Vagina (tissue), 2 donors: ENCODE results near the gene LRCH1.

ENCODE experiments used
- POLR2A ChIP-seq, 2 donors: fragments of 450-650 bp; IDR thresholded peaks; one replicate each; pipeline ENCODE4 v1.6.1; 2017; ENCODE audit warnings: antibody characterized with exemption in 2 of 2, mild to moderate bottlenecking in 2 of 2, moderate library complexity in 2 of 2
- TF ChIP-seq, protein P1 (sequence below), 3 experiments: fragments of 450-650 bp in 2 of 3; fragments of 200-600 bp in 1 of 3; sonication (generic) in 1 of 3; IDR thresholded peaks; one replicate each; pipeline ENCODE4 v1.5.1; 2017 to 2019; ENCODE audit warnings: antibody characterized with exemption in 3 of 3, mild to moderate bottlenecking in 2 of 3, moderate library complexity in 2 of 3

DNA sequence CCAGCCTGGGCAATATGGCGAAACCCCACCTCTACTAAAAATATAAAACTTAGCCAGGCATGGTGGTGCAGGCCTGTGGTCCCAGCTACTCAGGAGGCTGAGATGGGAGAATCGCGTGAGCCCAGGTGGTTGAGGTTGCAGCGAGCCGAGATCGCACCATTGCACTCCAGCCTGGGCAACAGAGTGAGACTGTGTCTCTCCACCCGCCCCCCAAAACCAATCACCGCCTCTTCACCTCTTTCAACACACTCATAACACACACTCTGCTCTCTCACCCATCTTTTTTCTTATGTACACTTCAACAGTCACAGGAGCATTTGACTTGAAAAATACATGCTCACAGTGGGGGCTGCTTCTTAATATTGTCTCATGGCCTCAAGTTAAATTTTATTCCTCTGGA is 167.2 kb downstream of the LRCH1 start:
- TF ChIP-seq, protein P1, sequence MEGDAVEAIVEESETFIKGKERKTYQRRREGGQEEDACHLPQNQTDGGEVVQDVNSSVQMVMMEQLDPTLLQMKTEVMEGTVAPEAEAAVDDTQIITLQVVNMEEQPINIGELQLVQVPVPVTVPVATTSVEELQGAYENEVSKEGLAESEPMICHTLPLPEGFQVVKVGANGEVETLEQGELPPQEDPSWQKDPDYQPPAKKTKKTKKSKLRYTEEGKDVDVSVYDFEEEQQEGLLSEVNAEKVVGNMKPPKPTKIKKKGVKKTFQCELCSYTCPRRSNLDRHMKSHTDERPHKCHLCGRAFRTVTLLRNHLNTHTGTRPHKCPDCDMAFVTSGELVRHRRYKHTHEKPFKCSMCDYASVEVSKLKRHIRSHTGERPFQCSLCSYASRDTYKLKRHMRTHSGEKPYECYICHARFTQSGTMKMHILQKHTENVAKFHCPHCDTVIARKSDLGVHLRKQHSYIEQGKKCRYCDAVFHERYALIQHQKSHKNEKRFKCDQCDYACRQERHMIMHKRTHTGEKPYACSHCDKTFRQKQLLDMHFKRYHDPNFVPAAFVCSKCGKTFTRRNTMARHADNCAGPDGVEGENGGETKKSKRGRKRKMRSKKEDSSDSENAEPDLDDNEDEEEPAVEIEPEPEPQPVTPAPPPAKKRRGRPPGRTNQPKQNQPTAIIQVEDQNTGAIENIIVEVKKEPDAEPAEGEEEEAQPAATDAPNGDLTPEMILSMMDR (IDR thresholded peaks at IDR 0.05): no peak
- no peak for TF ChIP-seq POLR2A (IDR thresholded peaks at IDR 0.05)
